Heart left ventricle (tissue), 16 donors: ENCODE results near the gene DTX3. TPM values are rescaled to one million over a fixed set of nuclear protein-coding genes. Genes with fewer than 3 reads are reported as not detected.

Experiments
- ATAC-seq, 4 donors: fragments of 200-7000 bp; cut with Tn5 transposase; one replicate each; pipeline ENCODE4 v1.9.1; 2020 to 2022; ENCODE audit warnings: moderate library complexity in 4 of 4, mild to moderate bottlenecking in 3 of 4, moderate number of reproducible peaks in 1 of 4
- DNase-seq, 5 donors: peaks; one replicate each; pipeline ENCODE4 v3.0.0-alpha.2; 2020
- H3K27ac ChIP-seq, 12 donors: fragments of 200-600 bp; sonication (generic) in 4 of 12; one replicate each; pipeline versions ENCODE4 v1.5.0 to v1.8.0; 2016 to 2022; ENCODE audit warnings: mild to moderate bottlenecking in 2 of 12
- H3K27me3 ChIP-seq, 9 donors: fragments of 200-600 bp; sonication (generic) in 2 of 9; one replicate each; pipeline versions ENCODE4 v1.5.1 to v1.8.0; 2016 to 2022; ENCODE audit warnings: mild to moderate bottlenecking in 3 of 9
- H3K36me3 ChIP-seq, 9 donors: fragments of 200-600 bp; sonication (generic) in 2 of 9; one replicate each; pipeline versions ENCODE4 v1.5.0 to v1.8.0; 2018 to 2022; ENCODE audit warnings: mild to moderate bottlenecking in 2 of 9
- H3K4me1 ChIP-seq, 12 donors: fragments of 200-600 bp; sonication (generic) in 4 of 12; one replicate each; pipeline versions ENCODE4 v1.5.0 to v1.8.0; 2016 to 2022; ENCODE audit warnings: mild to moderate bottlenecking in 3 of 12
- H3K4me3 ChIP-seq, 12 donors: fragments of 200-600 bp; sonication (generic) in 4 of 12; one replicate each; pipeline versions ENCODE4 v1.5.0 to v1.8.0; 2017 to 2022; ENCODE audit warnings: mild to moderate bottlenecking in 9 of 12, moderate library complexity in 4 of 12
- H3K9me3 ChIP-seq, 12 donors: fragments of 200-600 bp; sonication (generic) in 4 of 12; one replicate each; pipeline versions ENCODE4 v1.5.0 to v1.8.0; 2016 to 2022; ENCODE audit warnings: mild to moderate bottlenecking in 1 of 12
- POLR2A ChIP-seq, 2 donors: fragments of 450-650 bp; IDR thresholded peaks; one replicate each; pipeline ENCODE4 v1.6.1; 2017; ENCODE audit warnings: antibody characterized with exemption in 2 of 2, mild to moderate bottlenecking in 2 of 2, moderate library complexity in 2 of 2
- WGBS, 4 donors: extraction: QIAGEN DNeasy Blood & Tissue Kit in 2 of 4; methylation state at CpG; one replicate each; pipeline versions ENCODE4 v1.1.5 to v1.1.7; 2013 to 2018; 5-methylcytosine and 5-hydroxymethylcytosine counted together
- intact Hi-C, 10 donors: fragments of 100-400 bp; cut with DNase I; formaldehyde crosslinking; loops; one replicate each; pipeline versions ENCODE4 v1.11.1 to v1.14.2; 2022
- polyA plus RNA-seq, 2 donors: library from polyadenylated mRNA; stranded (reverse); fragments of 200-250 nt; gene quantifications; one replicate each; pipeline ENCODE4 v1.2.3, GENCODE V29; 2013
- total RNA-seq, 9 donors: library from RNA; depleted of rRNA in 2 of 9; stranded (reverse); fragments of >200 nt in 2 of 9; fragmentation: NEBNext Ultra II Directional in 3 of 9; extraction: Animal tissue kit (Norgen Biotek cat#: 25700) in 3 of 9; gene quantifications; one replicate each; pipeline versions ENCODE4 v1.1.0 to v1.2.4, GENCODE V29; 2016 to 2023
- TF ChIP-seq, protein P1 (sequence below), 12 donors: fragments of 200-600 bp; sonication (generic) in 4 of 12; IDR thresholded peaks; one replicate each; pipeline versions ENCODE4 v1.5.0 to v1.8.0; 2018 to 2022; ENCODE audit warnings: antibody characterized with exemption in 12 of 12, mild to moderate bottlenecking in 5 of 12
- donor health status: ischemic (EF 13 %, LVEDD 7.1; RV severe dilation, severe dysfunction).
- donor health status: healthy with polysubstance abuse.
- donor health status: DM: no; HTN: yes; CAD: no.
- donor health status: DM: no; HTN: no; CAD: no.
- donor health status: ischemic (EF 25% LVEDD 6.9; RV normal size, moderate dysfunction).
- donor health status: ischemic (EF 25% LVEDD 5.7; RV mildly dilated, moderate dysfunction).
- donor health status: healthy.
- donor health status: DM: yes; HTN: yes; CAD: no.
- donor health status: ischemic (EF 35%, LVEDD 5.7; RV mildly dilated, moderate dysfunction).
- donor health status: nonischemic (EF 11% LVEDD 7.7; RV severe dilation, severe dysfunction).
- donor health status: DM: yes; HTN: yes; CAD: no.
- donor health status: PGD.
- donor health status: ischemic (EF 29% LVEDD 5.4; RV normal size, mild dysfunction).
- donor health status: nonischemic (EF 23%, LVEDD 6.1; RV moderate dilation, normal function).

The DTX3 gene
- total and polyA plus RNA-seq, 11 donors = 15.6 to 30.7 (median 22.4) TPM

DNA sequence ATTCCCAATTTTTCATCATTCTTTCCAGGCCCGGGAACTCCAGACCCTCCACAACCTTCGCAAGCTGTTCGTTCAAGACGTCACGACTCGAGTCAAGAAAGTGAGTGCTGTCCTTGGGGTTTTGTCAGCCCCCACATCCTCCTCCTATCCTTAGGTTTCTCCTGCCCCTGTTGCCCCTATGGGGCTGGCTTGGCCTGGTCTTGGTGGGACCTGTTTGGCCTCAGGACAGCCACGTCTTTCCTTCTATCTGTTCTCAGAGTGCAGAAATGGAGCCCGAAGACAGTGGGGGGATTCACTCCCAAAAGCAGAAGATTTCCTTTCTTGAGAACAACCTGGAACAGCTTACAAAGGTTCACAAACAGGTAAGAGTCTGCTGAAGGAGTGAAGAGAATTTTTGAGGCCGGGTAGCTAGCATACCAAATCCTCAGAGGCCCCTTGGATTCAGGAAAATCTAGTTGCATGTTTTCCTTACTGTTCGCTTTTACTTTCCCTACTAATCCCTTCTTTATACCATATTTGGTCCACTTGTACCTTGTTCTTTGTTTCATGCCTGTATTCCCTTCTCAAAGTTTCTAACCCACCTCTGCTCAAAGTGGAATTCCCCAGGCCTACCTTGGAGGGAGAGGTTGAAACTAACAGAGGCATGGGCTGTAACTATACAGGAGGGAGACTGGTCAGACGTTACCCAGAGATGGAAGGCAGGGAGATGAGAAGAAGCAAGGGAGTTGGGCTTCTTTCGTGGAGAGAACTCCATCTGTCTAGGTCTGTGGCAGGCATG is 26.5 kb upstream of the DTX3 start:
- 84 to 87% (median 84%) methylated on average over 12 of the region's 12 CpGs for WGBS, 4 donors
- TF ChIP-seq POLR2A (IDR thresholded peaks at IDR 0.05) = no peak
- TF ChIP-seq, protein P1, sequence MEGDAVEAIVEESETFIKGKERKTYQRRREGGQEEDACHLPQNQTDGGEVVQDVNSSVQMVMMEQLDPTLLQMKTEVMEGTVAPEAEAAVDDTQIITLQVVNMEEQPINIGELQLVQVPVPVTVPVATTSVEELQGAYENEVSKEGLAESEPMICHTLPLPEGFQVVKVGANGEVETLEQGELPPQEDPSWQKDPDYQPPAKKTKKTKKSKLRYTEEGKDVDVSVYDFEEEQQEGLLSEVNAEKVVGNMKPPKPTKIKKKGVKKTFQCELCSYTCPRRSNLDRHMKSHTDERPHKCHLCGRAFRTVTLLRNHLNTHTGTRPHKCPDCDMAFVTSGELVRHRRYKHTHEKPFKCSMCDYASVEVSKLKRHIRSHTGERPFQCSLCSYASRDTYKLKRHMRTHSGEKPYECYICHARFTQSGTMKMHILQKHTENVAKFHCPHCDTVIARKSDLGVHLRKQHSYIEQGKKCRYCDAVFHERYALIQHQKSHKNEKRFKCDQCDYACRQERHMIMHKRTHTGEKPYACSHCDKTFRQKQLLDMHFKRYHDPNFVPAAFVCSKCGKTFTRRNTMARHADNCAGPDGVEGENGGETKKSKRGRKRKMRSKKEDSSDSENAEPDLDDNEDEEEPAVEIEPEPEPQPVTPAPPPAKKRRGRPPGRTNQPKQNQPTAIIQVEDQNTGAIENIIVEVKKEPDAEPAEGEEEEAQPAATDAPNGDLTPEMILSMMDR (IDR thresholded peaks at IDR 0.05) = no peak

DNA sequence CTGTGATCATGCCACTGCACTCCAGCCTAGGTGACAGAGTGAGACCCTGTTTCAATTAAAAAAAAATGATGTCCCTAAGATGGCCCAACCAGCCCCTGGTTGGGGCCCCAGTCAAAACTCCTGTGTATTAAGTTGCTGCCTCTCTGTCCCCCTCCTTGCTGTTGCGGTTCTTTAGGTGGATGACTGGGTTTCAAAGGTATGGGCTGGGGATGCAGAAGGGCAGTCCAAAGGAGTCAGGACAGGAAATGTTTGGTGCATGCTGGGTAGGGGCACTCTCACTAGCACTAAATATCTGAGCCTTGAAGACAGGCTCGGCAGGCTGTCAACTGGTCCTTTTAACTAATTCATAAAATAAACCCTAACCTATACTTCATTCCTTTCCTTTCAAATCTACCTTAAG is 25.6 kb upstream of the DTX3 start:
- no peaks in the 10 kb centered on the region for H3K9me3 ChIP-seq
- no peaks in the 10 kb centered on the region for H3K36me3 ChIP-seq
- 71 to 79% (median 76%) methylated on average over 2 of the region's 2 CpGs for WGBS, 4 donors
- intact Hi-C loops = no loop called here
- peaks cover 0 to 7% (median 0%) of the 10 kb centered on the region in 12 donors for H3K4me1 ChIP-seq
- no peak for DNase-seq
- TF ChIP-seq POLR2A (IDR thresholded peaks at IDR 0.05) = no peak
- TF ChIP-seq, protein P1 (IDR thresholded peaks at IDR 0.05) = no peak
- peaks cover 0 to 3% (median 0%) of the 10 kb centered on the region in 9 donors for H3K27me3 ChIP-seq
- H3K27ac ChIP-seq = no peak overlapping the region
- H3K4me3 ChIP-seq = no peak overlapping the region
- no peak for ATAC-seq

More for the DNA sequence above, 26.5 kb upstream of the DTX3 start:
- H3K27me3 ChIP-seq = peaks cover 0 to 3% (median 0%) of the 10 kb centered on the region in 9 donors
- DNase-seq (no peak), ATAC-seq (no peak)
- no peak overlapping the region for H3K27ac ChIP-seq
- H3K9me3 ChIP-seq = no peaks in the 10 kb centered on the region
- intact Hi-C loops = no loop called here
- no peaks in the 10 kb centered on the region for H3K36me3 ChIP-seq
- no peak overlapping the region for H3K4me3 ChIP-seq
- H3K4me1 ChIP-seq = peaks cover 0 to 1% (median 0%) of the 10 kb centered on the region in 12 donors

DNA sequence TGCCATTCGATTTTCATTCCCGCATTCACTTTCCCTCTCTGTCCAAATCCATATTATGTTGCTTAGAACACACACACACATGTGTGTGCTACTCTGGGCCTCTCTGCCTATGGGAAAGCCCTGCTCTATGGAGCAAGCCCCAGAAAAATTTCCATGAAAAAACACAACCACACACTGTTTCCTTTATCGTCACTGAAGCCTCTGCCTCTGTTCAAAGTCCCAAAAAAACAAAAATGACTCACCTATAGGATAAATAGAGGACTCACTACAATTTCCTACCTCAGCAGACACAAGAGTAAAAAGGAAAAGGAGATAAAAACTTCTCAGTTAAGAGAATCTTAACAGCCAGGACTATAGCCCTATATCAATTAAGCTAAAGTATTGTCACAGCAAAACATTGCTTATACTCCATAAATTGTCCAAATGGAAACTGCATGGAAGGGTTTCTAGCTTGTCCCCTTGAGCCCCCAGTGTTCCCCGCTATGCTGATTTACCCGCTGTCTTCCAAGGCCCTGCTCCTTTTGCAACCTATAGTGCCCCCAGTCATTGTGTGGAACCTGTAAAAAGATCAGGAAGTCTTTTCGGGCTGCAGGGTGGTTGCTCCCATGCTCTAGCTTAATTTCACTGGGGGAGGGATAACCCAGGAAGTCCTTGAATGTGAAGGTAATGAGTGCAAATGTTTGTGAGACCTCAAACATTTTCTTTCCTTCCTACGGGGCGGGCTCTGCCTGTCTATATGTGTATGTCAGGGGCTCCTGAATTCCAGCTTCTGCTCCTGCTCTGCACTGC is 24.8 kb upstream of the DTX3 start:
- Histone ChIP-seq H3K27ac (no peak overlapping the region), H3K9me3 (no peaks in the 10 kb centered on the region), H3K4me3 (no peak overlapping the region), H3K27me3 (peaks cover 0 to 3% (median 0%) of the 10 kb centered on the region in 9 donors), H3K36me3 (no peaks in the 10 kb centered on the region), H3K4me1 (peaks cover 0 to 7% (median 0%) of the 10 kb centered on the region in 12 donors)
- DNase-seq (no peak), ATAC-seq (no peak)
- WGBS, 4 donors = 88 to 92% (median 90%) methylated on average over 8 of the region's 8 CpGs
- TF ChIP-seq, protein P1 (IDR thresholded peaks at IDR 0.05) = no peak
- no peak for TF ChIP-seq POLR2A (IDR thresholded peaks at IDR 0.05)
- intact Hi-C loops = loop anchor here in 5 of 10 donors (5.0 to 10.0 kb wide), 6 partner anchors 42 to 325 kb away; partner anchors contain the start of genes AGAP2 (in 2 of the 5) and OS9 (in 2 of the 5)

DNA sequence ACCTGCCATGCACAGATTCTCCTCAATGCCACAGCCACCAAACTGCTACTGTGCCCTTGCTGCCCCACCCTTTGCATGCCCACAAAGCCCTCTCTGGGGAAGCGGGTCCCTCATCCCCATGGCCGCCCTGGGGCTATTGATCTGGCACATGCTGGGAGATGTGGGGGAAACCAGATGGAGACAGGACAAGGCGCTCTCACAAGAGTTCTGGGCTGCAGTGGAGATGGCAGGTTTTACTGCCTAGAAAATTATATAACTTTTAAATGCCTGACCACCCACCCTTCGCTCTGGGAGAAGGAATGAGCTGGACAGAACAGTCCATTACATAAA is 24.2 kb upstream of the DTX3 start:
- Histone ChIP-seq H3K27me3 (peaks cover 0 to 3% (median 0%) of the 10 kb centered on the region in 9 donors), H3K9me3 (no peaks in the 10 kb centered on the region), H3K4me1 (peaks cover 0 to 7% (median 0%) of the 10 kb centered on the region in 12 donors), H3K36me3 (no peaks in the 10 kb centered on the region), H3K4me3 (no peak overlapping the region), H3K27ac (no peak overlapping the region)
- DNase-seq = no peak
- intact Hi-C loops = loop anchor here in 5 of 10 donors (5.0 to 10.0 kb wide), 6 partner anchors 42 to 324 kb away; partner anchors contain the start of genes AGAP2 (in 2 of the 5) and OS9 (in 2 of the 5)
- WGBS, 4 donors = 91 to 97% (median 93%) methylated on average over 4 of the region's 4 CpGs
- ATAC-seq = no peak
- TF ChIP-seq, protein P1 (IDR thresholded peaks at IDR 0.05) = no peak
- no peak for TF ChIP-seq POLR2A (IDR thresholded peaks at IDR 0.05)
